Testis (tissue), 2 donors: Measurements from ENCODE around the gene STAT5B.

Experiments
- CTCF ChIP-seq, 3 experiments: fragments of 450-650 bp in 2 of 3; fragments of 200-600 bp in 1 of 3; sonication (generic) in 1 of 3; IDR thresholded peaks; one replicate each; pipeline ENCODE4 v1.5.1; 2016 to 2019; ENCODE audit warnings: antibody characterized with exemption in 3 of 3, mild to moderate bottlenecking in 2 of 3, moderate library complexity in 1 of 3
- POLR2A ChIP-seq: fragments of 450-650 bp; IDR thresholded peaks from one replicate; pipeline ENCODE4 v1.6.1; 2017; ENCODE audit warnings: antibody characterized with exemption, mild to moderate bottlenecking, moderate library complexity

GRCh38 chr17:42243493-42243982 is 32.7 kb downstream of the STAT5B start:
- TF ChIP-seq CTCF (IDR thresholded peaks at IDR 0.05), result no peak
- no peak for TF ChIP-seq POLR2A
